HG02571 (cell line): Measurements from ENCODE around the gene FBXW8.

Source experiments
- ATAC-seq: cut with Tn5 transposase; IDR thresholded peaks from one replicate; pipeline ENCODE4 v1.9.1; 2021; ENCODE audit warnings: mild to moderate bottlenecking, moderate library complexity; ENCODE audit not compliant: unreplicated experiment

The FBXW8 gene

DNA sequence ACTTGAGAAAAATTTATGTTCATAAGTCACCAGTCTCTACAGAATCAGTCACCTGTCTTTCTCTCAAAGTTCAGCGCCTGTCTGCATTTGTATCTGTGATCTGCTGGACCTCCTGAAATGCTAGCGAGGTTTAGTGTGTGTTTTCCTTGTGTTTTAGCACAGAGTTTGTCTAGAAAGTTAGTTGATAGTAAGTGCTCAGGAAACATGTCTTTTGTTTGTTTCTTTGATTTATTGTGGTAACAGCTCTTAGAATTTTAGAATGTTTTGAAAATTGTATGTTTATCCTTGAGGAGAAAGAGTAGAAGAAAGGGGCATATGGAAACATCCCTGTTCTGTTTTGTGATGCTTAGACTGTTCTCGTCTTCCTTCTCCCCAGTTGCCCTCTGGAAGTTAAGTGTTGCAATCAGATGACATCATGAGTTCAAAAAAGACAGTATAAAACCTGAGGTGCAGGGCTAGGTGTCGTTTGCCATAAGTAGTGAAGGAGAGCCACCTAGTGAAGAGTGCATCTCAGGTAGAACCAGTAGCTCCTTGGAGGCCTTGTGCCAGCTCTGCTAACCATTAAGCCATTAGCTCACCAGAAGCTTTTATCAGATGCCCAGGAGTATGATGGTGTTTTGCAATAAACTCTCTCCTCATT lies 44.8 kb downstream of the FBXW8 start:
- ATAC-seq: no peak

DNA sequence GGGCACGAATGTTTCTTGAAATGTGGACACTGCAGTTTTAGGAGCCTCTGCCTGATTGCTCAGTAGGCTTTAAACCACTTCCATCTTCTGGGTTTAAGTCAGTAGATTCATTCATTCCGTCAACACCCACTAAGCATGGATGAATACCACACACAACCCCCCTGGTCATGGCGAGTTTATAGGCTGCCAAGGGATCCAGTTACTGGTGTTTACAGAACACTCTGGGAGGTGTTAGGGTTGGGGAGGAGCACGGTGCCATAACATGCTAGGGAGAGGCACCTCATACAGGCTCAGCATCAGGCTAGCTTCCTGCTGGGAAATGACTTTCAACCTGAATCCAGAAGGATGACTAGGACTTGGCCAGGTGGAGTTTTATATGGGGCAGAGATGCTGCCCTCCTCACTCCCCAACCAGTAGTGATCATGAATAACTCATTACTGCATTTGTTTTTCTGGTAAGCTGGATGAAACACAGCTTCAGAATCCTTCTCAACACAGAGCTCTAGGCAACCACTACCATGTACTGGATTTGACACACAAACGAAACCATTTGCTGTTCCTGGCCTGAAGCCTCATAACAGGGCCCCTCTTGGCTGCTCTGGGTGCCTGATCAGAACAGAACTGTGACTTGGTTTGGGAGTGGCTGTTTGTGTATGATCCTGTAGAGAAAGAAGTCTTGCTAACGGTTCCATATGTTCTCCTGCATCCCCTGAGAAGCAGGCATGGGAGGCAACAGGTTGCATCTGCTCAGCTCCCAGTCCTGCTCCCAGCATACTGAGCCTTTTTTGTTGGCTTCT lies 47.9 kb downstream of the FBXW8 start:
- no peak for ATAC-seq

DNA sequence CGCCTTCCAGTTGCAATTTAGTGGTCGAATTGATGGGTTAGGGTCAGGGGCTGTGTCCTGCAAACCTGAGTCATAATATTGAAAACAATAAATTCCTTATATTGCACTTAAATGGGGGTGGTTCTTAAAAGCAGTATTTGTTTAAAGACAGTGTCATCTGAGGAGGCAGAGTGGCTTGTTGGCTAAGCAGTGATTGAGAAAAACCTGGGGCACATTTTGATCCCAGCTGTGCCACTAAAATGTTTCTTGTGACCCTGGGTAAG lies 48.4 kb downstream of the FBXW8 start:
- no peak for ATAC-seq

DNA sequence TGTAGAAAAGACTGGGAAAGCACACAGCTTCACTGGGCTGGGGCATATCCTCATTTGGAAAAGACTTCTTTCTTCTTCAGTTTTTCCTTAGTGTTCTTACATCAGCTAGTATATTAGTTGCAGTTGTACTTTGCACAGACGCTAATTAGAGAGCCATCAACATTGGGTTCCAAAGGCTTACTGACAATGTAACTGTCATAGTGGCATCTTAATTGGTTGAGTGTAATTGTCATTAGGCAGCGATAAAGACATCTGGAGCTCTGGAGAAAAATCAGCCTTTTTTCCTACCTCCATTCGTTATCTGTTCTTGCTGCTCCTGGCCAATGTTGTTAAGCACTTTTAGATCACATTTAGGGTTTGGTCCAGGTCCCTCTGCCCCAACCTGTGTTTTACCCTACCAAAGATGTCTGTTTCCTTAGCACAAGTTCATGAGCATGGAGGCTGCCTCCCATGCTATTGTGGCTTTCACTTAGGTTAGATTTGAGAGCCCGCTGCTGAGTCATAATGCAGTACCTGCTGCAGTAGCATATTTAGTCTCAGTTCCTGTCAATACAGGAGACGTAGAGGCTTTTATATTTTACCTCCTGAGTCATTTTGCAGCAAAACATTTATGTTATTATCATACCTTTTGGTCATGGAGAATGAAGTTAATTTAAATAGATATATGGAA lies 49.2 kb downstream of the FBXW8 start:
- peak; percentile 94 for ATAC-seq

DNA sequence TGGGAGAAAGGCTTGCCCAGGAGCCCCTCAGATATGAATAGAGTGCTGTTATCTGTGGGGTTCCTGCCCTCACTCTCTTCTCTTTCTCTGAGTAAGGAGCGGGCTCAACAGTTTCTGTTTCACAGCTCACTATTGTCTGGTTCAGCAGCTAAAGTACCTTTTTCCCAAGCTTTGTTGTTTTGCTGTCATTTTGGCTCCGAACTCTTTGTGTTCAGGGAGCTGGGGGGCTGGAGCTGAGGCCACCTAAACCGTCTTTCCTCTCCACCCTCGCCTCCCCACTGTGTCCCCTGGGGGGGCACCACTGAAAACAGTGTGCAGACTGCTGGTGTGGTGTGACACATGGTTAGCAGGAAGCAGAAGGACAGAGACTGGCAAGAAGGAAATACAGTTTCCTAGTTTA lies 51.4 kb downstream of the FBXW8 start:
- ATAC-seq: no peak

DNA sequence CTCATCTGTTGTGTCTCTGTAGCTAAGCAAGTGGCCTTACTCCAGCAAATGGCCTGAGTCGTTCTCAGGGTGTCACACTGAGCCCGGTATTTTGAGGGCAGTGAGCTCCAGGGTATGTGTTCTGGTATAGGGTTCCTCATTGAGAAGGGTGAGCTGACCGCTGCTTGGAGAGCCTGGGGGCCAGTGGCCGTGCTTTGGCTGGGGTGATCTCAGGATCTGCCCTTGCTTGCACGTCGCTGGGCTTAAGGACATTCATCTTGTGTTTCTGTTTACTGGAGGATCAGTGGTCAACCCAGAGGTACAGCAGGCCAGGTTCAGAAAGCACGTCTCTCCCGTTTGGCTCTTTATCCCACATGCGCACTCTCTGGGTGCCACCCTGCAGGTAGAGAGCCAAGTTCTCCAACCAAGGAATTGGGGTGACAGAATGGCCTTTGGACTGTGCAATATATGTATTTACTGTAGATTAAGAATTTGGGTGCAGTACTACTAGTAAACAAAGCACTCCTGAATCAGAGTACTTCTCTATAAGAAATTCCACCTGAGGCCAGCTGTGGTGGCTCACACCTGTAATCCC lies 52.1 kb downstream of the FBXW8 start:
- ATAC-seq: no peak

DNA sequence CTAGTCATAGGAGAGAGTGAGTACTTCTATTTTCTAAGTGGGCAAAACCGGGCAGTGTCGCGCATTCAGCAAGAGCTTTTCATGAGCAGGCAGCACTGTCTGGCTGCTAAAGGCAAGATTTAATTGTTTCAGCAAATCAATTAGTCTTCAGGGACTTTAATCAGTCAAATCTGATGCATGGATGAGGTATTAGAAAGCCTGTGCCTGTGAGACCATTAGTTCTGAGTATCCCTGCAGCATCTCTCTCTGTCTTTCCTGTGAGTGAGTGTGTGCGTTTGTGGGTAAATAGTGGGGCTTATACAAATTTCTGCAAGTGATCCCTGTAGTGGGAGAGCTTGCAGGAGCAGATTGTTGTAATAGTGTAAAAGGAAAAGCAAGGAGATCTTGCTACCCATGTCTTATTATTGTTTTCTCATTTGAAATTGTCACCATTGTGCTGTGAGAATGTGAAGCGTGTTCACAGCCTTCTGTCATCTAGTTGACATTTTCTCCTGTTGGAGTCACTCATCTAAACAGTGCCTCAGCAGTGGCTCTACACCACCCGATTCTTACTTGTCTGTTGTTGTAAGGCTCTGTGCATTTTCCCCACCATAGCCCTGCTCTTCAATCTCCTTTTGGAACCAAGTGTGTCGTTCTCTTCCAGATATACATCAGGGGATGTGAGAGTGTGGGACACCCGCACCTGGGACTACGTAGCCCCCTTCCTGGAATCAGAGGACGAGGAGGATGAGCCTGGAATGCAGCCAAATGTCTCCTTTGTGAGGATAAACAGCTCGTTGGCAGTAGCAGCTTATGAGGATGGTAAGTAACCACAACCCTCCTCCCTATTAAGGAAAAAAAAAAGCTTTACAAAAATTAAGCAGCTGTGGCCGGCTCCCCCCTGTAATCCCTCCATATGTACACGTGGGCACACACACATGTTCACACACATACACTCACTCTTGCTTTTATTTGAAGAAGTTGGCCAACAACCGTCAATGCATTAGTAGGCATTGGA lies 53.6 kb downstream of the FBXW8 start:
- no peak for ATAC-seq

DNA sequence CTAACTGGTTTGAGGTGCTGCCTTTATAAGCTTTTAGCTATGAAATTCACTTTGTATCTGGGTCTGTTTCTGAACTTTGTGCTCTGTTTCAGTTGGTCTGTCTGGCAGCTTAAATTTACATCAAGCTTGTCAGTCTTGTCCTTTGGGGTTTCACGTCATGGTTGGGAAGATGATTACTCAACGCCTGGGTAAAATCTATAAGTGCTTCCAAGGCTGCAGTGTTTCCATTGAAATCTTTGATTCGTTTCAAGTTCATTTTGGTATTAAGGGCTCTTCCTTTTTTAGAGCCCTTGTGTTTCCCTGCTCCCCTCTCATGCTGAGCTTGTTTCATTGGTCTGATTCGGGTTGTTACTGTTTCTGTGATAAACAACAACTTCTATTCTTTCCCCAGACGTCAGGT lies 58.2 kb downstream of the FBXW8 start:
- ATAC-seq: no peak

DNA sequence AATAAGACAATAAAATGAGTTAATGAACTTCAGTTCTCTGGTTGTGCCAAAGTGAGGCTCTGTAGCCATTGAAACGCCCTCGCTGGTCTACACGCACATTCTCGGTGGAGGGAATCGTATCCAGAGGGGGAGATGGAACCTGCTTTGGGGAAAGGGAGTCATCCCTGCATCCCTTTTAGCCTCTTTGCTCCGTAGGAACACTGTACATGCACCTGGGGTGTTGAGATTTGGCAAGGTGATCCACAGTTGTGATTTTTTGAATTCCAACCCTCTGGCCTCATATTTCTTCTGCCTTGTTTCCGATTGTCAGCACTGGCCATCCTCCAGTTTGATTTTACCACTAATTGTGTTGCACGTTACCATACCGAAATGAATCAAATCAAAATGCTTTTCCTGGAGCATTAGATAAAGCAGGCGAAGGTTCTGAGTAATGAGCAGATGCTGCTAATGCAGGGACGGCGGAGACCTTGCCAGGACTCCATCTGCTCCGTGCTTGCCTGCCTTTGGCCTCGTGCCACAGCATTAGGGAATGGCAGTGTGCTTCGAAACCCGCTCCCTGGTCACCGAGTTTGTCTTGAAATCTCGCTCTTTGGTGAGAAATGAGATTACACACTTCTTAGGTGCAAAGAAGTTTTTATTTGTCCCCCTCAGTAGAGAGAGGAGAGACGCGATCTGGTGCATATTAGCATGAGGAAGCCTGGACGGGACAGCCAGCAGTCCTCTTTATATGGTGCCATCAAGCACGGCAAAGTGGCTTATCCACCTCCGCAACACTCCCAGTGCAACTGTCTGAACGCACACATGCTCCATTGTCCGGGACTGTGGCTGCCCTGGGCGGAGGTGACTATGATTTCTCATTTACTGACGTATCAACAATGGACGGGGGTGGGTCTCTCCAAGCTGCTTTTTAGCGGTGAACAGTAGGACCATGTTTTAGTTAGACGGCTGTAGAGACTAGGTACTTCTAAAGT lies 59.1 kb downstream of the FBXW8 start:
- ATAC-seq: no peak

DNA sequence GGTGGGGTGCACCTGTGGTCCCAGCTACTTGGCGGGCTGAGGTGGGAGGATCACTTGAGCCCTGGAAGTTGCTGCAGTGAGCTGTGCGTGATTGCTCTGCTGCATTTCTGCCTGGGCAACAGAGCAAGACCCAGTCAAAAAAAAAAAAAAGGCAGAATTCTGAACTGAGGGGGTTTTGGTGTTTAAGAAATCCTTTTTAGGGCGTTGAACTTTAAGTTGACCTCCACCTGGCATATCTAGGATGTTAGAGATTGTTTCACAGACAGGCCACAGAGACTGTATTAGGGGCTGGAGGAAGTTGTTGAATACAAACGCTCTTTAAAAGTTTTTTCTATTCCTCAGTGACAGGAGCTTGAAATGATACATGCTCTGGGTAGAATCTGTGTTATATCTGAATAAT lies 60.5 kb downstream of the FBXW8 start:
- ATAC-seq: no peak

DNA sequence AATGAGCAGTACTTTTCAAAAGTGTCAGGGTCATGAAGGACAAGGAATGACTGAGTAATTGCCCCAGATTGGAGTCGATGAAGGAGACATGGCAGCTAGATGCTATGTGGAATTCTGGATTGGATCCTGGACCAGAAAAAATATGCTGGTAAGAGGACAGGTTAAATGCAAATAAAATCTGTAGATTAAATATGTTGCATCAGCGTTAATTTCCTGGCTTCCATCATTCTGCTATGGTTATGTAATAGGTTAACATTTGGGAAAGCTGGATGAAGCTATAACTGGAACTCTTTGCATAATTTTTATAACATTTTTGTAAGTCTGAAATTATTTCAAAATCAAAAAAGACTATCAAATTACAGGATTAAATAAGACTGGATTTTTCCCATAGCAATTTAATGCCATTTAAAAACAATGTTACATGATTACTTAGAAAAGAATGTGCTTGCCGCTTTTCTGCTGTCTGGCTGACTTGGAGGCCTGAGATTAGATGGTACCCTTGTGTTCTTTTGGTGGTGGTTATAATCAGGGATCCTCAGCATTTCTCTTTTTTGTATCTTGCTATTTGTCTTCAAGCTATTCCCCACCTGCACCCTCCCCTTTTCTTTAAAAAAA lies 65.1 kb downstream of the FBXW8 start:
- ATAC-seq: no peak

DNA sequence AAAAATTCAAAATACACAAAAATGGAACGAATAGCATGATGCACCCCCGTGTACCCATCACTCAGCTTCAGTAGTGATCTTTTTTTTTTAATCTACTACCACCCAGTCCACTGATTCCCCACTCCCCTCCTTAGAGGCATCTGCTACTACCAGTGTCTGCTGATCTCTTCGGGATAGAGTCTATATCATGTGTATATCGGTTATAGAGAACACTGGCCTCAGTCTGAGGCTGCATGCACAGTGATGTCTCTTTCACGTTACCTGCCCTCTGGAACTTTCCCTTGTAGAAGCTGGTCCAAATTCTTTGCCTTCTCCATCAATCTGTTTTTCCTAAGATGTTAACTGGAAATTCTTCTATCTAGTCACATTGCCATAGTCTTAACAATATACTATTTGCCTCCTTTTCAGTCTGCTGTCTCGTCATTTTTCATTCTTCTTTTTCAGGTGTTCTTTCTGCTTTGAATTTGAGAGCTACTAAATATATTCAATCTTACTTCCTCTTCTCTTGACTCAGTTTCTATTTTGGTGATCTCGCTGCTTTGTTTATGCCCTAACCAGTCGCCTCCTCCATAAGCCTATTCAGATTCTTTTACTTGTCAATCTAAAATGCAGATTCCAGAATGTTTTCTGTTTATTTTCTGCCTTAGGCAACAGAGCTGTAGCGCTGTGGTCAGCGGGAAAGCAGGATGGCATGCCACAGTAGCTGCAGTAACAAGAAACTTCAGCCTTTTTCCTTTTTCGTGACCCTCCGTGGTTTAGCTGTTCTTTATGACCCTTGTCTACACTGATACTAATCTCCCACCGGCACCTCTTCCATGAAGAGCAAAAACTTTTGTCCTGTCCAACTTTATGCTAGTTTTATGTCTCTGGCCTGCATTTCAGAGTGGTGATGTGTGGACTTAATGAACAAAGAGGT lies 67.0 kb downstream of the FBXW8 start:
- ATAC-seq: no peak

DNA sequence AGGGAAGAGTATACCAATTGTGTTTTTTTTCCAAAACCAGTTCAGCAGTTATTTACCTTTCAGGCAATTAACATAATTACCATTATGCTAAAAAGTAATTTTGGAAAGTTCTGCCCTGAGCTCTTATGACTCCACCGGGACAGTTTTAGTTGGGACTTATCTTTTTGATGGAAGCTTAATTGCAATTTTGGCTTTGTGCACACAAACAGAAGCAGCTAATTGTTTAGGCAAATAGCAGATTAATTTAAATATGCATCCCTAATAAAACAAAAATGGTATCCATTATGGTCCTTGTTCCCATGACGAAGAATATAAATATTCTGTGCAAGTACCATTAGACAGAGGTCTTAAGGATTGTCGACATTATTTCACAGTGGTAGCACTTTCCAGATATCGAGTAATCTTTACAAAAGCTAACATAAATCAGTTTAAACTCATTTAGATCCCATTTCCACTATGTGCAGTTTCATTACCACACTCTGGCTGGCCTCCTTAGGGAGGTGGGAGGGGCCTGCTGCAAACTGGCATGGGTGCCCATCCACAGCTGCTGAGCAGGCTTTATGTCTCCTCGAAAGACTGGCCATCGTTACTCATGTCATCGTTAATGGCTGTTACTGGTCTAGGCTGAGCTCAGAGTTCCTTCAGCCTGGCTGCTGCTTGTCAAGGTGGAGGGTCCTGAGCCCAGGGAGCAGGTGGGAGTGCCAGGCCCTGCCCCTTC lies 68.2 kb downstream of the FBXW8 start:
- no peak for ATAC-seq

DNA sequence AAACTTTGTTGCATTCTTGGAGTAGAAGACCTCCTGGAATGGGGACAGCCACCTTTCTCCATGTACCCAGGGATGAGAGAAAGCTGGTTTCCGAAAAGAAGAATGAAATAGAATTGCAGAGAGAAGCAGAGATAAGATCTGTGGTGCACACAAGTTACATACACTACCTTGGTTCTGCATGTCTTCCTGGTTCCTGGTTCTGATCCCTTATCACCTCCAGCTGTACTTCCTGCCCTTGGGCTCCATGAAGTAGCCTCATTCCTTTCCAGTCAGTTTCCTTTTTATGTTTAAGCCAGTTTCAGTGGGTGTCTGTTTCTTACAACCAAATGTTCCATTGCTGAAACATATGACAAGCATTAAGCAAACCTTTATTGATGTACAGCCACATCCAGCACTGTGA lies 69.3 kb downstream of the FBXW8 start:
- no peak for ATAC-seq

DNA sequence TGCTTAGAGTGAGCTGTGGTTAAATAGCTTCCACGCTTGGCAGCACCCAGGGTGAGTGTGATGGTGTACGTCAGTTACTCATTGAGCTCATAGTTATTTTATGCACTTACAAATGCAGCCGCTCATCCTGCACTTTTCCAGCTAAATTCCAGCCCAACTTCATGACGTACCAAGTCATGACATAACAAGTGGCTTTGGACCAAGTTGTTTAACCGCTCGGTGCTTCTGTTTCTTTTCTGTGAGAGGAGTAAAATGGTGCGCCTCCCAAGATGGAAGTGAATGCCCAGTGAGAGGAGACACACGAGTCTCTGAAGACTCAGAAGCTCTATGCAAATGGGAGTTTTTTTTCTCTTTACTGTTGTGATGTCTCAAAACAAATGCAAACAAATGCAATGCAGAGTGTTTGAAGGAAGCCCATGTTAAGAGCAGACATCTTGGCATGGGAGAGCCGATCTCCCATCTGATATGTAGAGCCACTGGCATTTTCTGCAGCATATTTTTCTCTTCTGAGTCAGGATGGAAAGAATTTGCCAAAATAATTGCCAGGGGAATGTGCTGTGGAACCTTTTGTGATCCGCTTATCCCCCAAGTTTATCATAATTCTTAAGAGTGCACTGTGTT lies 72.2 kb downstream of the FBXW8 start:
- ATAC-seq: no peak

DNA sequence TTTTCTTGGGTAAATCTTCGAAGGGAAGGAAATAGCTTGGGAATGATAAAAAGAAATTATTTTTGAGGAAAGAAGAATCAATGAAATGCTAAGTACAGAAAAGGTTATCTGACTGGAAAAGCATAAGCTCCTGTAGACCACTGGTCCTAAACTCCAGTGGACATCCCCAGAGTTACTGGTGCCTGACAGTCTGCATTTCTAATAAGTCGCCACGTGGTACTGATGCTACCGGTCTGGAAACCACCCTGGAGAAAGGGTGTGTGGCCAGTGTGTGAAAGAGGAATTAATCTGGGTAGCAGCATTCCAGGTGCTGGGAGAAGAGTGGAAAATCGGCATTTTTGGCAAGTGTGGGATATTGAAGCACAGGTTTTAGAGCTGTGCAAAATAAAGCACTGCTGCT lies 73.3 kb downstream of the FBXW8 start:
- ATAC-seq: no peak

DNA sequence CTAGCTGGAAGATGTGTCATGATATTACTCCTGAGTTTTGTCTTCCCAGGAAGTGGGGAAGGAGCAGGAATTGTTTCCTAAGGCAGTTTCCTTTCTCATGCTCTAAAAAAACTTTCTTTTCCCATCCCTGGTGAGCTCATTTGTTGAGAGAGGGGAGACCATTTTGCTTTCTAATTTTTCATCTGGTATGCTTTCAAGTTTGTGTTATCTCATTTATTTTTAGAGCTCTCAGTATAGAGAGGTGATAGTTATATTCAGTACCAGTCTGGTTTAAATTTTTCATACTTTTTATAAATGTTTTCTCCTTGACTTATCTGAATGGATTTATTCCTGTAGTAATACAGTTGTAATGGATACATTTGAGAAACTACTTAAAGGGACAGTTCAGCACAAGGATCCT lies 79.6 kb downstream of the FBXW8 start:
- ATAC-seq: no peak
